Heart right ventricle (tissue), 16 donors: ENCODE measurements around the gene CELA2B. TPM values are rescaled to one million over a fixed set of nuclear protein-coding genes. Genes with fewer than 3 reads are reported as not detected.
"Not testable (repeated sequence)": the region's sequence is repeated elsewhere in the genome, so short reads cannot be mapped to it uniquely, and the experiment has no call there.

Experiments
- ATAC-seq, 8 donors: fragments of 200-7000 bp; cut with Tn5 transposase; one replicate each; pipeline ENCODE4 v1.9.1; 2020; ENCODE audit warnings: mild to moderate bottlenecking in 8 of 8, moderate library complexity in 8 of 8, moderate number of reproducible peaks in 1 of 8
- DNase-seq, 2 donors: peaks; one replicate each; pipeline ENCODE4 v3.0.0-alpha.2; 2020
- H3K27ac ChIP-seq, 10 donors: fragments of 200-600 bp; sonication (generic) in 2 of 10; one replicate each; pipeline versions ENCODE4 v1.5.0 to v1.8.0; 2020 to 2022; ENCODE audit warnings: mild to moderate bottlenecking in 3 of 10
- H3K27me3 ChIP-seq, 7 donors: fragments of 200-600 bp; one replicate each; pipeline ENCODE4 v1.8.0; 2021 to 2022; ENCODE audit warnings: mild to moderate bottlenecking in 2 of 7
- H3K36me3 ChIP-seq, 9 donors: fragments of 200-600 bp; sonication (generic) in 1 of 9; one replicate each; pipeline versions ENCODE4 v1.5.0 to v1.8.0; 2020 to 2022; ENCODE audit warnings: mild to moderate bottlenecking in 2 of 9
- H3K4me1 ChIP-seq, 9 donors: fragments of 200-600 bp; sonication (generic) in 1 of 9; one replicate each; pipeline versions ENCODE4 v1.5.0 to v1.8.0; 2020 to 2022; ENCODE audit warnings: mild to moderate bottlenecking in 4 of 9
- H3K4me3 ChIP-seq, 10 donors: fragments of 200-600 bp; sonication (generic) in 2 of 10; one replicate each; pipeline versions ENCODE4 v1.5.0 to v1.8.0; 2020 to 2022; ENCODE audit warnings: mild to moderate bottlenecking in 7 of 10, moderate library complexity in 2 of 10
- H3K9me3 ChIP-seq, 11 donors: fragments of 200-600 bp in 10 of 11; sonication (generic) in 2 of 11; one replicate each; pipeline versions ENCODE4 v1.5.0 to v1.8.0; 2013 to 2022; ENCODE audit warnings: mild to moderate bottlenecking in 2 of 11, control low read depth in 1 of 11, moderate library complexity in 1 of 11
- CTCF ChIP-seq, 9 donors: fragments of 200-600 bp; sonication (generic) in 2 of 9; IDR thresholded peaks; one replicate each; pipeline versions ENCODE4 v1.5.0 to v1.8.0; 2021 to 2022; ENCODE audit warnings: antibody characterized with exemption in 9 of 9, mild to moderate bottlenecking in 5 of 9, moderate library complexity in 1 of 9
- WGBS, 2 donors: extraction: QIAGEN DNeasy Blood & Tissue Kit; methylation state at CpG; one replicate each; pipeline ENCODE4 v1.1.7; 2013; ENCODE audit warnings: inconsistent platforms in 1 of 2; 5-methylcytosine and 5-hydroxymethylcytosine counted together
- intact Hi-C, 10 donors: fragments of 100-400 bp; cut with DNase I; formaldehyde crosslinking; loops; one replicate each; pipeline versions ENCODE4 v1.11.1 to v1.14.2; 2022
- polyA plus RNA-seq, 2 donors: library from polyadenylated mRNA; stranded (reverse); fragments of 200-250 nt; gene quantifications; one replicate each; pipeline ENCODE4 v1.2.3, GENCODE V29; 2013
- total RNA-seq, 10 donors: library from RNA; stranded (reverse); fragmentation: NEBNext Ultra II Directional in 3 of 10; extraction: Animal tissue kit (Norgen Biotek cat#: 25700) in 3 of 10; gene quantifications; one replicate each; pipeline versions ENCODE4 v1.2.1 to v1.2.4, GENCODE V29; 2021 to 2023
- donor health status: Arrhythmogenic right ventricular cardiomyopathy.
- donor health status: ischemic (EF 13 %, LVEDD 7.1; RV severe dilation, severe dysfunction).
- donor health status: healthy with polysubstance abuse.
- donor health status: DM: no; HTN: yes; CAD: no.
- donor health status: DM: no; HTN: no; CAD: no.
- donor health status: ischemic (EF 25% LVEDD 6.9; RV normal size, moderate dysfunction).
- donor health status: ischemic (EF 25% LVEDD 5.7; RV mildly dilated, moderate dysfunction).
- donor health status: healthy.
- donor health status: DM: yes; HTN: yes; CAD: no.
- donor health status: Ischemic cardiomyopathy.
- donor health status: ischemic (EF 35%, LVEDD 5.7; RV mildly dilated, moderate dysfunction).
- donor health status: nonischemic (EF 11% LVEDD 7.7; RV severe dilation, severe dysfunction).
- donor health status: DM: yes; HTN: yes; CAD: no.
- donor health status: PGD.
- donor health status: ischemic (EF 29% LVEDD 5.4; RV normal size, mild dysfunction).
- donor health status: nonischemic (EF 23%, LVEDD 6.1; RV moderate dilation, normal function).

Gene CELA2B
- total and polyA plus RNA-seq, 12 donors, result not detected

DNA sequence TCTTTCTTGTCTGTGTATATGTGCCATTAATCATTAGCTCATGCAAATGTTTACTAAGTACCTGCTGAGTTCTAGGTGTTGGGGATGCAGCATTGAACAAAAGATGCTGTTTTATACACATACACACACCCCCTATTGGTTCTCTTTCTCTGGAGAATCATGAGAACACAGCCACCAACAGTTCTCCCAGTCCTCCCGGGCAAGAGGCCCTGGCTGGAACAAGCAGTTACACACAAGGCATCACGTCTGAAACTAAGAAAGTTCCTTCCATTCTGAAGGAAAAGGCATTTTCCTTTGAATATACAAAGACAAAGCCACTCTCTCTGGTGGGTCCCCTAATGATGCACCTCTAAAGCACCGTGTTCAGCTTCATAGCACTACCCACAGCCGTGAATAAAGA lies 37.3 kb downstream of the CELA2B start:
- H3K9me3 ChIP-seq, result no peaks in the 10 kb centered on the region
- peaks cover 0 to 65% (median 14%) of the 10 kb centered on the region in 9 donors for H3K36me3 ChIP-seq
- WGBS, 2 donors, result 83 to 86% methylated on average over 4 of the region's 4 CpGs
- H3K27ac ChIP-seq, result no peak overlapping the region
- intact Hi-C loops, result no loop called here
- H3K4me3 ChIP-seq, result no peak overlapping the region
- ATAC-seq, result no peak
- no peaks in the 10 kb centered on the region for H3K27me3 ChIP-seq
- DNase-seq, result no peak
- H3K4me1 ChIP-seq, result peaks cover 0 to 15% (median 3%) of the 10 kb centered on the region in 9 donors
- TF ChIP-seq CTCF (IDR thresholded peaks at IDR 0.05), result no peak

GRCh38 chr1:15513919-15514318 lies 38.0 kb downstream of the CELA2B start:
- peaks cover 0 to 65% (median 15%) of the 10 kb centered on the region in 9 donors for H3K36me3 ChIP-seq
- DNase-seq (no peak), ATAC-seq (no peak)
- intact Hi-C loops, result no loop called here
- H3K27me3 ChIP-seq, result no peaks in the 10 kb centered on the region
- H3K4me1 ChIP-seq, result peaks cover 0 to 15% (median 0%) of the 10 kb centered on the region in 9 donors
- no peaks in the 10 kb centered on the region for H3K9me3 ChIP-seq
- 91 to 95% methylated on average over 3 of the region's 3 CpGs for WGBS, 2 donors
- no peak for TF ChIP-seq CTCF (IDR thresholded peaks at IDR 0.05)
- H3K4me3 ChIP-seq, result no peak overlapping the region
- H3K27ac ChIP-seq, result no peak overlapping the region

- H3K4me1 ChIP-seq, result peaks cover 0 to 15% (median 1%) of the 10 kb centered on the region in 9 donors
- H3K27ac ChIP-seq, DNase-seq, H3K9me3 ChIP-seq, H3K4me3 ChIP-seq, intact Hi-C loops, ATAC-seq, H3K27me3 ChIP-seq: not testable (repeated sequence)
- 93 to 96% methylated on average over 5 of the region's 5 CpGs for WGBS, 2 donors
- H3K36me3 ChIP-seq, result peaks cover 0 to 65% (median 15%) of the 10 kb centered on the region in 9 donors
Measured at GRCh38 chr1:15514557-15514956, 38.7 kb downstream of the CELA2B start.

DNA sequence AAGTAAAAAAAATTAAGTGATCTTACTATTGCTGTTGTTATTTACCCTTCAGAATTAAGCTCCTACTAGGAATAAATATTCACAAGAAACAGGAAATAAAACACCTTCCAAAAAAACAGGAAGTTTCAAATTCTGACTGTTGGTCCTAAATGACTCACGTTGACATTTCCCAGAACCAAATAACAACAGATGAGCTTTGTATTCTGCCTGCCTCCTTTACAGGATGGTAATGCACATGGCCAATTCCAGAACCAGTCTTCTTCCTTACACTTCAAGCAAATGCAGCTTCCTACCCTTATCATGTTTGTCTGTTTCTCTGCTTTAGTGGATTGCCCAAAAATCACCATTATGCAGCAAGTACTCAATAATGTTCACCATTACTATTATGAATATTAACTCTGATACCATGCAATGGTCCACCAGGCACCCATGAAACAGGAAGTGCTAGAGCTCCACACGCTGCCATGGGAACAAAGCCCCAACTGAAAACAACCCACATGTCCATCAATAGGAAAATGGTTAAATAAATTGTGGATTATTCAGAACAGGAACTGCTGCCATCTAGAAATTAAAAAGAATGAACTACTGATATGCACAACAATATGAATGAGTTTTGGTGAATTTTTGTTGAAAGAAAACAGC lies 39.2 kb downstream of the CELA2B start:
- no peak for TF ChIP-seq CTCF (IDR thresholded peaks at IDR 0.05)
- H3K9me3 ChIP-seq, result no peaks in the 10 kb centered on the region
- no peak overlapping the region for H3K4me3 ChIP-seq
- H3K27me3 ChIP-seq, result no peaks in the 10 kb centered on the region
- peak overlapping the region in 1 of 10 donors; percentile 37 for H3K27ac ChIP-seq
- WGBS, 2 donors, result 67 to 76% methylated on average over 2 of the region's 2 CpGs
- H3K36me3 ChIP-seq, result peaks cover 0 to 65% (median 15%) of the 10 kb centered on the region in 9 donors
- ATAC-seq (no peak), DNase-seq (no peak)
- intact Hi-C loops, result no loop called here
- H3K4me1 ChIP-seq, result peaks cover 0 to 15% (median 6%) of the 10 kb centered on the region in 9 donors

GRCh38 chr1:15519625-15520024 lies 43.7 kb downstream of the CELA2B start:
- DNase-seq (no peak), ATAC-seq (no peak)
- no peak for TF ChIP-seq CTCF (IDR thresholded peaks at IDR 0.05)
- WGBS, 2 donors, result 76 to 88% methylated on average over 3 of the region's 3 CpGs
- Histone ChIP-seq H3K4me1 (peaks cover 0 to 33% (median 17%) of the 10 kb centered on the region in 9 donors), H3K36me3 (peaks cover 0 to 34% (median 15%) of the 10 kb centered on the region in 9 donors), H3K9me3 (no peaks in the 10 kb centered on the region), H3K27me3 (no peaks in the 10 kb centered on the region), H3K4me3 (no peak overlapping the region), H3K27ac (no peak overlapping the region)
- intact Hi-C loops, result loop anchor here in 1 of 10 donors (10.0 kb wide), 1 partner anchor 95 kb away; the partner anchor contains the start of gene DDI2

- not testable (repeated sequence) for H3K27me3 ChIP-seq, DNase-seq, H3K27ac ChIP-seq, ATAC-seq, H3K9me3 ChIP-seq, H3K4me3 ChIP-seq
- Histone ChIP-seq H3K4me1 (peaks cover 3 to 33% (median 24%) of the 10 kb centered on the region in 9 donors), H3K36me3 (peaks cover 0 to 19% (median 15%) of the 10 kb centered on the region in 9 donors)
- 91 to 94% methylated on average over 17 of the region's 17 CpGs for WGBS, 2 donors
- intact Hi-C loops, result loop anchor here in 1 of 10 donors (10.0 kb wide), 1 partner anchor 93 kb away; the partner anchor contains the start of gene DDI2
Measured at GRCh38 chr1:15521206-15521906, 45.5 kb downstream of the CELA2B start.
